ENCODE data around the gene GLIS1. TPM values are rescaled to one million over a fixed set of nuclear protein-coding genes. Genes with fewer than 3 reads are reported as not detected.

Gene GLIS1
- total and polyA plus RNA-seq, 2 of the 8 experiments (the other 6 are each of a cell fraction or from before 2014, with no cell fraction given) = 0.15 to 0.22 TPM

Small RNA genes lying within 50 kb of the gene (small RNA-seq; reads per million reads assigned to genes)
- gene RF00418 (ENCODE audit: insufficient read depth) = not detected
- gene RNU7-95P (ENCODE audit: insufficient read depth) = not detected

Other genes starting within 250 kb of the GLIS1 start
- 57.0 and 62.9 TPM in 2 replicates for gene NDC1, start 99.1 kb upstream of the GLIS1 start, total RNA-seq (2021; fragmentation: NEBNext Ultra II Directional; extraction: Animal tissue kit (Norgen Biotek cat#: 25700))
- gene NDC1, start 99.1 kb upstream of the GLIS1 start, polyA plus RNA-seq (2011; rRNA removed) = 38.5 and 66.1 TPM in 2 replicates
- 31.8 and 32.6 TPM in 2 replicates for gene YIPF1, start 150.6 kb upstream of the GLIS1 start, total RNA-seq (2021; fragmentation: NEBNext Ultra II Directional; extraction: Animal tissue kit (Norgen Biotek cat#: 25700))
- 31.3 and 53.7 TPM in 2 replicates for gene YIPF1, start 150.6 kb upstream of the GLIS1 start, polyA plus RNA-seq (2011; rRNA removed)
- not detected in 2 replicates for gene DIO1, start 155.0 kb upstream of the GLIS1 start, total RNA-seq (2021; fragmentation: NEBNext Ultra II Directional; extraction: Animal tissue kit (Norgen Biotek cat#: 25700))
- 0.14 and 0.39 TPM in 2 replicates for gene DIO1, start 155.0 kb upstream of the GLIS1 start, polyA plus RNA-seq (2011; rRNA removed)
- 29.7 and 36.3 TPM in 2 replicates for gene IFT25, start 206.5 kb upstream of the GLIS1 start, total RNA-seq (2021; fragmentation: NEBNext Ultra II Directional; extraction: Animal tissue kit (Norgen Biotek cat#: 25700))
- gene IFT25, start 206.5 kb upstream of the GLIS1 start, polyA plus RNA-seq (2011; rRNA removed) = 11.3 and 15.0 TPM in 2 replicates
- 54.1 and 54.6 TPM in 2 replicates for gene LRRC42, start 207.2 kb upstream of the GLIS1 start, total RNA-seq (2021; fragmentation: NEBNext Ultra II Directional; extraction: Animal tissue kit (Norgen Biotek cat#: 25700))
- 30.4 and 38.2 TPM in 2 replicates for gene LRRC42, start 207.2 kb upstream of the GLIS1 start, polyA plus RNA-seq (2011; rRNA removed)

Measured in H1 (cell line).